GM19467 (cell line): Measurements from ENCODE around the gene BBS9.

Experiments
- ATAC-seq: cut with Tn5 transposase; IDR thresholded peaks from one replicate; pipeline ENCODE4 v1.9.1; 2021; ENCODE audit warnings: mild to moderate bottlenecking, moderate library complexity; ENCODE audit not compliant: unreplicated experiment

BBS9 gene

DNA sequence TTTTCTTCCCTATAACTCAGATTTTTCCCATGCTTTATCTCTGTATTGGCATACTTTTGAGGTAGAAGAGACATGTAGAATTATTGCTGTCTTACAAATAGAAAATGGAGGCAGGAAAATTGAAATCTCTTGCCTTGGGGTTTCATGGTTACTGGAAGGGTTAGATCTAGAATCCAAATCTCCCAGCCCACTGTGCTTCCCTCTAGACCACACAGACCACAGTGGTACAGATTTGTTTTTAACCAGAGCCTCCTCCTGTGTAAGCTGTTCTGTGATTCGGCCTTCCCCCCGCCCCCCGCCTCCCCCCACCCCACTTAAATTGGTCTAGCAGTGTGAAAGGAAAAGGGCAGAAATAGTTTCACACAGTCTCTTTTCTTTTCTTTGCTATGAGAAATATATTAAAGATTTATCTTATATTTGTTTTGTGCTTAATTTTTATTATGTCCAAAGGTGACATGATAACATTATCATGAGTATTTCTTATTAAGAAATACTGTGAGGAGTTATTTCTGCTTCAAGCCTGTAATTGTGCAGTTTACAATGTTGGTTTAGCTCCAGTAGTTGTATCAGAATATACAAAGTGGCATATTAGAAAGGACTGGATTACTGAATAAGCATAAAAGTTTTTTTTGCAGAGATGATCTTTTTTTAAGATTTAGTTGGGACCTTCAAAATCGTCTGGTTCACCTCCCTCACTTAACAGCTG, 407.2 kb downstream of the BBS9 start:
- ATAC-seq: no peak

DNA sequence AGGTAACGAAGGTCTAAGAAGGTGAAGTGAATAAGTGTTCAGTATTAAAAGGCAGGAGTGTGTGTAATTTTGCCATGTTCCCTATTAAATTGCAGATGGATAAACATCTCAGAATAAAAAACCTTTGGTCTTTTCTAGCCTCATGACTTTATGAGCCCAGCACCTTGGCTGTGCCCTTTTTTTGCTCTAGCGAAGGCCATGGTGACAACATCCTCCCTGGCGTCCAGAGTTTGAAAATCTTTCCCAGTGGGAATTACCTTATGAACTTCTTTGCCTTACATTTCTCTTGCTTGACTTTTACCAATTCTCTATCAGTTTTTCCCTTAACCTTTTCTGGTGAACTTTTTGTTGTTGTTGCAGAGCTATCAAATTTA, 407.7 kb downstream of the BBS9 start:
- no peak for ATAC-seq

DNA sequence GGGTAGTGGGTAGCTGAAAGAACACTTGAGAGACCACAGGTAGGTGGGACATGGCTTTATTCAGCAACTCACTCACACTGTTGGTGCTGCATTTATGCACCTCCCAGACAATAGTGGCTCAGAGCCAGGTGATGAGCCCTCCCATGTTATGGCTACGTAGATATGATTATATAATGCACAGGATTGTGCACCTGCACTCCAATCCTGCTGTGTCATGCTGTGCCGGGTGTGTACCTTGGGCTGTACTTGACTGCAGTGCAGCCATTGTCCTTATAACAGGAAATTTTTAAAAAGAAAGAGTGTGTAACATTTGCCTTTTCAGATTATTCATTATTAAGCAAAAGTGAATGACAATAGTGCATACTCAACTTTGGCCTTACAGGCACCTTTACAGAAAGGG, 409.8 kb downstream of the BBS9 start:
- ATAC-seq: no peak

DNA sequence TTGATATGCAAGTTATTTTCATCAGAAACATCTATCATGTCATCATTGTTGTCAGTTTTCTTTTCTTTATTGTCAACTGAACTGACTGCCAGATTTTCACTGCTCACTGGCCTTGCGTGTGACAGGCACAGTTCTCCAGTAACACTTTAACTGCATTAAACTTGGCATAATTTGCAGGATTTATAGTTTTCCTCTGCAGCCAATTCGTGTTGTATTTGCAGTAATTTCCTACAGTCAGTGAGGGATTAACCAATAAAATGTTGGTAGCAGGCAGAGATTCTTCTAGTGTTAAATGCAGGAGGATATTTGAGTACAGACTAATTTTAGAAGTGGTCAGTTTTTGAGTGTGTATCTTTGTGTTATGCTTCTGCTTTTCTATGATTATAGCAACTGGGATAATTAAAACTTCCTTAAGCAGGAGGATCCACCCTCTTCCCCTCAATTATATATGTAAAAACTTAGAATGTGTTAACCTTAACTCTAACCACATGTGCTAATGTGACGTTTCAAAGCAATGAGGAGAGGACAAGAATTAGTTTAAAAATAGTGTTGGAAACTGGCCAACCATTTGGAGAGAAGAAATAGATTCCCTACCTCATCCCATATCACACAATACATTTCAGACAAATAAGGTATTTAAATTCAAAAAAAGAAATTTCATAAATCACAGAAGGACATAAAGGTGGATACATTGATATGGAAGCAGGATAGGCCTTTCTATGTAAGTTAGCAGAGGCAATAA, 410.5 kb downstream of the BBS9 start:
- no peak for ATAC-seq

DNA sequence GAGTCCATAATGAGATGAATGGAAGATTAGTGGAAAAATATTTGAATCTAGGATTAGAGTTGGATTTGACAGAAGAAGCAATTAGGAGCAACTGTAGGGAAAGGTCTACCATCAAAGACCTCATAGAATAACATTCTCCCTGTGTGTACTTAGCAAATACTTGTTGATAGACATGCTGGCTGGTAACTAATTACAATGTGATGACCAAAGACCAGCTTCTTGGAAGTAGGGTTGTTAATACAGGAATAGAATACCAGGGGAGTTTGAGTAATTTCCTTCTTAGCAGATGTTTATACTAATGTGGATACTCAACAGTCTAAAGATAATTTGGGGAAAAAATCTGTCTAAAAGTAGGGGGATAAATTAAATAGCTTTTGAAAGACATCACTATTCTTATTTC, 418.5 kb downstream of the BBS9 start:
- no peak for ATAC-seq

DNA sequence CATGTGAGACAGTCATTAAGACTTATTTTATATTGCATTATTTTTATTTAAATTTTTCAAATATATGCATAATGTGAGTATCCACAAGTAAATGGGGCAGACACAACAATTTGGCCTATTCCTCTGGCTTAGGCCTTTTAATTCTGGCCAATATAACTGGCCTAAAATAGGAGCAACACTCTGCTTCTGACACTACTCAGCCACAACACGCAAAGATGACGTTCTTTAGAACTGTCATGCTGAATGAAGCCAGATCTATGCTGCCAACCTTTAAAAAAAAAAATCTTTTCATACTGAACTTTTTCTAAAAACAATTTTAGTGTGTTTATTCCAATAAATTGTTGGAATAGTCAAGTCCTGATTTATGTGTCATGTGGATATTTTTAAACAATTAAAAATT, 421.0 kb downstream of the BBS9 start:
- no peak for ATAC-seq

DNA sequence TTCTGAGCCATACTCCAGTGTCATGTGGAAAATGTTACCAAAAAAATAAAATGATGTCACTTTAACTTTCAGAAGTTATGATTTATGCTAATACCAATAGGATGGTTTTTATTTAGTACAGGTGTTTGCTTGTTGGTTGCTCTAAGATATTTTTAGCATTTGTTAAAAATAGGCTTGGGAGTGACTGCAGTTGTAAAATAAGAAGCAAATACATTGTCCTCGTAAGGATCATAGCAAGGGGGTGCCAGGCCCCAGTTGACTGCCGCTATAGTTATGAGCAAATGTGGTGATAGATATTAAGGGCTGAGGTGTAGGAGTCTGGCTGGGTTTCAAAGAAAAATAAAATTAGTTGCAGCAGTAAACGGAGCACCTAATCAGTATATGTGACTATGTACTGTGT, 421.6 kb downstream of the BBS9 start:
- no peak for ATAC-seq

DNA sequence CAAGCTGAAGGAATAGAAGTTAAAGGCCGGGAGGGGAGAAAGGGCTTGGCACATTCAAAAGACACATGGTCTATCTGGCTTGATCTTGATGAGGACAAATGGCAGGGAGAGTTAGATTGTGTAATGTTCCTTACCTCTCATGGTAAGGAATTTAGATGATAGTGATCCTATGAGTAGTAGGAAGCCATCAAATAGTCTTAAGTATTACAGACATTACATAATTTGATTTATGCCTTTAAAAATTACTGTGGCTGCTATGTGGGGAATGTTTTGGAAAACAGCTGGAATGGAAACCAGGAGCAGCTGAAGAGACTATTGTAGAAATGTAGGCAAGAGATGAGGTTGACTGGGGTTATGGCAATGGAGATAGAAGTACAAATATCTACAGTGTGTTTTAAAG, 424.7 kb downstream of the BBS9 start:
- ATAC-seq: no peak

DNA sequence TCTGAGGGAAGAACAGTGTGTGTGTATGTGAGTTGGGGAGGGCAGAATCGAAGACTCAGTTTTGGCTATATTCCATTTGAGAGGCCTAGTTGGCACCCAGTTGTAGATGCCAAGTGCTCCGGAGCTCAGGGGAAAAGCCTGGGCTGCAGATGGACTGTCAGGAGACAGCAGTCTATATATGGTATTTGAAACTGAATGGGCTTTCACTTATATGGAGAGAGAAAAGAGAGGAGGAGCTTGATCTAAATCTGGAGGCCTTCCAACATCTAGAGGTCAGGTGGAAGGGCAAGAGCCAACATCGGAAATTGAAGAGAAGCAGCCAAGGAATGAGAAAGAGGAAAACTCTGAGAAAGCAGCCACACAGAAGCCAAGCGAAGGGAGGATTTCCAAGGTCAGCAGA, 425.2 kb downstream of the BBS9 start:
- no peak for ATAC-seq

DNA sequence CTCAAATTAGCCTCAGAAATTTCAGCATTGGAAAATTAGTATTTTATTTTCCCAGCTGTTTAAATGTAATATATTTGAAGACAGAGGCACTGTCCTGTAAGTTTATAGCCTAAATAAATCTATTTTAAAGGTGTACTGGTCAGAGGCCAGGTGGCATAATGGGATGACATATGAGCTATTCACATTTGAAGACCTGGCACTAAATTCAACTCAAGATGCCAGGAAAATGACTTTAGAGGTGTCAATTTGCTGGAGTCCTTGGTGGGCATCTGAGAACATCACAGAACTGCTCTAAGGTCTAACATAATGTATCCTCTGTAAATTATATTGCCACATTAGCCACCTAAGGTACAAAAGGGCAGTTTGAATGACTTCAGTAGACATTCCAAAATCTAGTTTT, 427.1 kb downstream of the BBS9 start:
- no peak for ATAC-seq

DNA sequence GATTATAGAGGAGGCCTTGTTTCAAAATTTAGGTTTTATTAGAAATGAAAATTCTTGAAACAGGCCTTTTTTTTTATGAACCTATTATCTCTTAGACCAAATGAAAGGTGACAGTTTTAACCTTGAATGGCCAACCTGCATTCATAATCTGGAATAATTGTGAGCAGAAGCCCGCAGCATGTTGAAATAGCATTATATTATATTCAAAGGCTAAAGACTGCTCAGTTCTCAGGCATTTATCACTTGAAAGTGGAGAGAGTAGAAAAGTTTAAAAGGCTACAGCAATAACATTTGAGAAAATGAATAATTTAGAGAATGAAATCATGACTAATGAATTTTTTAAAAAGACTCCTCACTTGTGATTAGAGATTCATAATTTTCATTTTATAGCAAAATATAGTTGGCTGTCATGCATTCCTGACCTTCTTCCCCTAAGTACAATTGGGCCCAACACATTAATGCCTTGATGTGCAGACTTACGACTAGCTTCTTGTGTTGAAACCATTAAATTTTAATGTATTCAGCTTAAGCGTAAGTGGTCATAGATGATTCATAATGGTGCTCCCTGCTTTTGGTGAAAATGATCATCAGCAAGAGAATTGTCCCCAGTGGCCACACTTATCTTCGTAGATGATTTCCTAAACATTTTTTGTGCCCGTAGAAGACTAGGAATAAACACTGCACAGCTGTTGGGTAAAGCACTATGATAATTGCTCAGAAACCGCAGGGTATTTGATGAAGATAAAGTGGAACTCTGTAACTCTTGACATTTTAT, 429.4 kb downstream of the BBS9 start:
- no peak for ATAC-seq

DNA sequence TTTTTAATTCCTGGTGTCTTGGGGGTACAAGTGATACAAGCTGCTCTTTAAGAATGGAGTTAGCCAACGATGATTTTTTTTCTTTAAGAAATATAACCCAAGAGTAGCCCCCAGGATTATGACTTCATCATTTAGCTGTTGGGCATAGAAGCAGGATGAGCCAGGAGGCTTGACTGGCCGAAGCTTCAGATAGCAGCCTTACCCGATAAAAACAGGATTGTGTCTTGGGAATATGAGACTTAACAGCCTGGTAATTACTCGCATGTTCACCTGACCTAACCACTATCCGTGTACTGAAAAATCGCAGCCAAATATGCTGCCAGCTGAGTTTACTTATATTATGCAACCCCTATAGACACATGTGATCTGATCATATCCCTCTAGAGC, 430.0 kb downstream of the BBS9 start:
- no peak for ATAC-seq

DNA sequence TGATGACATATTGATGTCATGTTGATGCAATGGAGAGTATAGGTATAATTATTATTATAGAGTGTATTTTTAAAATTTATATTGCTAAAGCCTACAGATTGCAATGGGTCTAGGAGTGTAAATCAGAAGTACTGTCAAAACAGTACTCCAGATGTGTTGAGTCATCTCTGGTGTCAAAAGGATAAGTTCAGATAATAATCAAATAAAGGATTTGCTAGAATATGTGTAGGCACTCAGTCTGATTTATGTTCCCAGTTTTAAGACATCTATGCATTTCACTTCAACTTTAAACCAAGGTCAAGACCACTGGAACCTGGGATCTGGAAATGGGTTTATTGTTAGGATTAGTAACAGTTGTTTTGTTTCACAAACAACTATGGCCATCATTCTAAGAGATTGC, 433.6 kb downstream of the BBS9 start:
- ATAC-seq: no peak

DNA sequence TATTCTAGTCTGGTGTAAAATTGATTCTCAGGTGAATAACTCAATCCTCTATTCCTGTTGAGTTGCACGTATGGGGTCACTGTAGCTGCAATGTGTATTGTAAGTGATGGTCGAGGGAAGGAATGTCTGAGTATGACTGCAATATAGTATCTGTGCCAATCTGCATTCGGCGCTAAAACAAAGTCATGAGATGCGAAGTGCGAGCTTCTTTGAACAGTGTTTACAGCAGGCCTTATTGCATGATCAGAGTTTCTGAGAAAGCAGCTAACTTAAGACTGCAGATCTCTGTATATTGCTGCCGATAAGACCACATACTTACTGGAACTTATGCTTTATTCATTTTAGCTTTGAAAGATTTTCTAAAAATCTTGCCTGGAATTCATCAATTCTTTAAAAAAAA, 434.3 kb downstream of the BBS9 start:
- ATAC-seq: no peak

DNA sequence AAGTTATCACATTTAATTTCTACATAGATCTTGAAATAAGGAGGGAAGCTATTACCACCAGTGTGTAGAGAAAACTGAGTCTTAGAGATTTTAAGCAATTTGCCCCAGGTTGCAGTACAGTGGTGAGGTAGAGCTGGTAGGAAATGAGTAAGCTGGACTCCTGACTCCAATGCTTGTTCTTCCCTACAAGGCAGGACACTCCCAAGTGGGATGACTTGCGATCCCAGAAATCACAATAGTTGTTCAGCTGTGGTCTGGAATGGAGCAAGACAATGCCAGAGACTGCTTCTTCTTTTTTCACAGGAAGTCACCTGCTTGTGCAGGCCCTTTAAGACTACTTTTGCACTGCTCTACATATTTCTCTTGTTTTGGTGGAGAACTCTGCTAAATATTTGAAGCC, 448.8 kb downstream of the BBS9 start:
- no peak for ATAC-seq

DNA sequence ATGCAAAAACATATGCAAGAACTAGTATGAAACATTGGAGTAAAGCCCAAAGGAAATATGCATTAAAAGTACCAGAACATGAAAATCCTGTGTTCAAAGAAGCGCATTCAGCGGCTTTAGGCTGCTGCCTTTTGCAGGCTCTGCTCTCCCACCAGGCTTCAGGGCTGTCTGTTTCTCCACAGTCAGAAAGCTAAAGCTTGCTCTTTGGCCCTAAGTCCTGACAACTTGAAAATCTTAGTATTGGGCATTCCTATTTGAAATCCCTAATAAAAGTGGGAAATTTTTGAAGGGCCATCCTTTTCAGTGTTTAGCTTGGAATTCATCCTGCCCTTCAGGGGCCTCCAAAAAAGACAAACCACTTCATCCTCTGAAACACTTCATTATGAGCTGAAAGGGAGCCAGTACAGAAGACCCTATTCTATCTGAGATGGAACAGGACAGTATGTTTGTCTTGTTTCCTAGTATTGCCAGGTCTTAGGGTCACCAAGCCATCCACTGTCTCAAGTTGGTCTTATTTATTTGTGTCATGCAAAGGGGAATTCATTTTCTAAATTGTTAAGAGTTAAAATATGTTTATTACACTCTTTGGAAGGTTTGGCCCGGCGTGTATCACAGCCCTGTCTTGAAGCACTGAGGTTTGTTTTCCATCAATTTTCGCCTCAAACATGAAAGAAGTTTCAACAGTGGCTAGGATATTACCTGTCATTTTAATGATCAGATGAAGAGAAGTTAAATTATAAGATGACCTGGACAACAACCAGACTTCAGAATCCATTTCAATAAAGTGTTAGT, 449.7 kb downstream of the BBS9 start:
- no peak for ATAC-seq

DNA sequence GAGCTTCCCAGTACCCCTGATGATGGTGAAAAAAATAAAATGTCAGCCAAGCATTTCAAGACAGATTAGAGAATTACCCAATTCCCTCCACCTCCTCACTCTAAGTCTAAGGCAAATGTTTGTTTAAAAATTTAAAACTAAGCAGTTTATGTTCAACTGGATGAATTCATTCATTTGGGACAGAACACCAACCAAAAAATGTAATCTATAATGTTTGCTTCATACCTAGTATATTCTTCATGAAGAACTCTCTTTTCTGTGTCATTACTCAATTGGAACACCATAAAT, 450.3 kb downstream of the BBS9 start:
- no peak for ATAC-seq

DNA sequence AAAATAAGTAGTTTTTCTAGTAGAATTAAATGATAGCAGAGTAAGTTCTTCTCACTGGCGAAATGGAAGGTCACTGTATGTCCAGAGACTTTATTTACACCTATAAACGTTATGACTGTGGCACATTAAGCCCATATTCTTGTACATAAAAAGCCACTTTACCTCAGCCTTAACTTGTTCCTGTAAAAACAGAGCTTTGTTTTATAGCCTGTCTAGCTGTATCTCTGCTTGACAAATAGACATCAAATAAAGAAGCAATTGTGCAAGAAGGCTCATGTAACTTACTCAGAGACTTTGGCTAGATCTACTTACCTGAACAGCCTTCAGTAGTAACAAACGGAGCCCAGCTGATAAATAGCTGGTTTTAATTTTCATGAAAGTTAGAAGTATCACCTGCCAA, 451.9 kb downstream of the BBS9 start:
- no peak for ATAC-seq

DNA sequence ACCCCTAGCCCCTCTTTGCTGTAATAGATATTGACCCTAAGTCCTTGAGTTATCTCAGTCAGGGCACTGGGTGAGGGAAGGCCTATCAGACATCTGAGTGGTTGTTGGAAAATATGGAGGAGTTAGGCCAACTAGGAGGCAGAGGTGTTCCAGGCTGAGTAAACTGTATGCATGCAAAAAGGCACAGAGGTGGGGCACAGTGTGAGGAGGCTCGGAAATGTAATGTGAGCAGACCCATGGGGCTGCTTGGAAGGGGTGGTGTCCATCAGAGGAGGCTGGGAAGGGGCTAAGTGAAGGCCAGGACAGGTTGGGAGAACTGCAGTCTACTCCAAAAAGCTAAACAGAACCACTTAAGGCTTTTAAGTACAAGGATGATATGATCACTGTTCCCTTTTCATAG, 452.7 kb downstream of the BBS9 start:
- no peak for ATAC-seq

DNA sequence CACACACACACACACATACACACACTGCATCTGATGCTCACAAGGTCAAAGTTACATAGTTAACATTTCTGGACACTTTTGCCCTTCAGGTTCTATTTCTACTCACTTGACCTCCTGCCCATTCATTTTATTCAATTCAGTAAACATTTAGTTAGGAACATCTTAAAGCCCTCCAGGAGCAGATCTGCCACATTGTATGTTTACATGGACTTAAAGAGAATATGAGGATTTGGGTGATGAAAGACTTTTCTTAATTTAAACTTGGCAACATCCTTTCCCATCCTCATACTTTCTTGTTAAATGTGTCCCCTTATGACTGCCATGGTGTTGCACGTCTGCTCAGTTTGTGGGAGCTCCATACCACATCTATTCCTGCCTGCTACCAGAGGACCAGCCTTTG, 453.2 kb downstream of the BBS9 start:
- ATAC-seq: no peak

DNA sequence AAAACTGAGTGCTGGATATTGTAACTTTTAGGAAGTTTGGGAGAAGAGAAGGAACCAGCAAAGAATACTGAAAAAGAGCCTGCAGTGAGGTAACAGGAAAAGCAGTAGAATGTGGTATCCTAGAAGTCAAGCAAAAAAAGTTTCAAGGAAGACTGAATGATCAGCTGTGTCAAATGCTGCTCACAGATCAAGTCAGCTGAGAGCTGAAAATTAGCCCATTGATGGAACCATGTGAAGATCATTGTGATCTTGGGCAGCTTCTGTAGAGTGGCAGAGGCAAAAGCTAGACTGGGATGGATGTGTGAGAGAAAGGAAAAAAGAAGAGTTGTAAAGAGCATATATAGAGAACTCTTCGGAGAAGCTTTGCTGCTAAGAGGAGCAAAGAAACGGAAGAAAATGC, 460.5 kb downstream of the BBS9 start:
- ATAC-seq: no peak

DNA sequence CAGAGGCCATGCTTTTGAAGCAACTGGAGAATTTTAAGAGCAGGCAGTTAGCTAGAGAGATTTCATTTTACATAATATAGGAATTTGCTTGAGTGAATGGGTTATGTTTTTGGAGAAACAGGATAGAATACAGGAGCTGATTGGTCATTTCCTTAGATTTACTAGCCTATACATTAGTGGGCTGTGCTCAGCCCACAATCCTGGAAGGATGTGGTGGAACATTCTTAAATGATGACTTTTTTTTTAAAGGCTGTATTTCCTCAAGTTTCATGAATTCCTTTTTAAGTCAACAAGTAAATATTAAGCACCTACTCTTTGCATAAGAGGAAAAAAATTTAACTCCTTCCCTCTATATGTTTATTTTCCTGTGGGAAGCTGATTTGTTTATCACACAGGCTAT, 461.6 kb downstream of the BBS9 start:
- ATAC-seq: no peak
